Prostate gland (tissue), 2 donors: Measurements from ENCODE around the gene INTS4.

Experiments
- POLR2A ChIP-seq: fragments of 450-650 bp; IDR thresholded peaks from one replicate; pipeline ENCODE4 v1.6.1; 2016; ENCODE audit warnings: antibody characterized with exemption, mild to moderate bottlenecking
- TF ChIP-seq, protein P1 (sequence below), 4 experiments: fragments of 200-600 bp in 2 of 4; fragments of 450-650 bp in 2 of 4; sonication (generic) in 2 of 4; IDR thresholded peaks; 1 replicate in 3 of 4; 2 replicates in 1 of 4; pipeline ENCODE4 v1.5.1; 2016 to 2019; ENCODE audit warnings: antibody characterized with exemption in 4 of 4, mild to moderate bottlenecking in 2 of 4, moderate library complexity in 2 of 4

- TF ChIP-seq, protein P1, sequence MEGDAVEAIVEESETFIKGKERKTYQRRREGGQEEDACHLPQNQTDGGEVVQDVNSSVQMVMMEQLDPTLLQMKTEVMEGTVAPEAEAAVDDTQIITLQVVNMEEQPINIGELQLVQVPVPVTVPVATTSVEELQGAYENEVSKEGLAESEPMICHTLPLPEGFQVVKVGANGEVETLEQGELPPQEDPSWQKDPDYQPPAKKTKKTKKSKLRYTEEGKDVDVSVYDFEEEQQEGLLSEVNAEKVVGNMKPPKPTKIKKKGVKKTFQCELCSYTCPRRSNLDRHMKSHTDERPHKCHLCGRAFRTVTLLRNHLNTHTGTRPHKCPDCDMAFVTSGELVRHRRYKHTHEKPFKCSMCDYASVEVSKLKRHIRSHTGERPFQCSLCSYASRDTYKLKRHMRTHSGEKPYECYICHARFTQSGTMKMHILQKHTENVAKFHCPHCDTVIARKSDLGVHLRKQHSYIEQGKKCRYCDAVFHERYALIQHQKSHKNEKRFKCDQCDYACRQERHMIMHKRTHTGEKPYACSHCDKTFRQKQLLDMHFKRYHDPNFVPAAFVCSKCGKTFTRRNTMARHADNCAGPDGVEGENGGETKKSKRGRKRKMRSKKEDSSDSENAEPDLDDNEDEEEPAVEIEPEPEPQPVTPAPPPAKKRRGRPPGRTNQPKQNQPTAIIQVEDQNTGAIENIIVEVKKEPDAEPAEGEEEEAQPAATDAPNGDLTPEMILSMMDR (IDR thresholded peaks at IDR 0.05), result no peak
- no peak for TF ChIP-seq POLR2A
Observed at GRCh38 chr11:77865805-77866204, 128.7 kb downstream of the INTS4 start.
